Prostate gland (tissue), 2 donors: ENCODE results near the gene UBR2. TPM values are rescaled to one million over a fixed set of nuclear protein-coding genes. Genes with fewer than 3 reads are reported as not detected.
A peak's percentile ranks its signal among the peaks of the same experiment; 100 is the strongest.

Experiments used
- DNase-seq: peaks from one replicate; pipeline ENCODE4 v3.0.0-alpha.2; 2019; ENCODE audit warnings: low spot score
- H3K27ac ChIP-seq, 2 donors: fragments of 200-600 bp; sonication (generic); 2 replicates each; pipeline ENCODE4 v1.5.1; 2017 to 2019
- H3K27me3 ChIP-seq: fragments of 200-600 bp; sonication (generic); replicated peaks from 2 replicates; pipeline ENCODE4 v1.5.1; 2019; ENCODE audit not compliant: insufficient read depth
- H3K36me3 ChIP-seq, 2 donors: fragments of 200-600 bp; sonication (generic); 1 replicate in 1 of 2; 2 replicates in 1 of 2; pipeline versions ENCODE4 v1.5.1 to v1.8.1; 2017 to 2019
- H3K4me1 ChIP-seq: fragments of 200-600 bp; sonication (generic); replicated peaks from 2 replicates; pipeline ENCODE4 v1.5.1; 2019
- H3K4me3 ChIP-seq, 2 donors: fragments of 200-600 bp; sonication (generic); 2 replicates each; pipeline ENCODE4 v1.5.1; 2017 to 2019
- H3K9me3 ChIP-seq: fragments of 200-600 bp; sonication (generic); 2 replicates; pipeline ENCODE4 v1.5.1; 2017
- CTCF ChIP-seq, 4 experiments: fragments of 200-600 bp in 2 of 4; fragments of 450-650 bp in 2 of 4; sonication (generic) in 2 of 4; IDR thresholded peaks; 1 replicate in 3 of 4; 2 replicates in 1 of 4; pipeline ENCODE4 v1.5.1; 2016 to 2019; ENCODE audit warnings: antibody characterized with exemption in 4 of 4, mild to moderate bottlenecking in 2 of 4, moderate library complexity in 2 of 4
- POLR2A ChIP-seq: fragments of 450-650 bp; IDR thresholded peaks from one replicate; pipeline ENCODE4 v1.6.1; 2016; ENCODE audit warnings: antibody characterized with exemption, mild to moderate bottlenecking
- POLR2AphosphoS5 ChIP-seq: sonication (generic); formaldehyde crosslinking; IDR thresholded peaks from one replicate; pipeline ENCODE4 v1.6.1; 2017; ENCODE audit warnings: antibody characterized with exemption
- WGBS: methylation state at CpG from one replicate; pipeline ENCODE4 v1.1.5; 2018; 5-methylcytosine and 5-hydroxymethylcytosine counted together
- intact Hi-C: fragments of 100-400 bp; cut with DNase I; formaldehyde crosslinking; loops from one replicate; pipeline ENCODE4 v1.14.2; 2022
- total RNA-seq, 2 donors: library from RNA; depleted of rRNA; stranded (reverse); fragments of >200 nt; gene quantifications; one replicate each; pipeline ENCODE4 v1.1.0, GENCODE V29; 2016

Gene UBR2
- total RNA-seq, 2 donors from 2014 or later, result 24.2 to 25.6 TPM

GRCh38 chr6:42539135-42539534 lies 24.7 kb upstream of the UBR2 start:
- intact Hi-C loops, result no loop called here
- no peak for TF ChIP-seq POLR2A
- no peak for TF ChIP-seq POLR2AphosphoS5
- TF ChIP-seq CTCF (IDR thresholded peaks at IDR 0.05), result no peak
- Histone ChIP-seq H3K27ac (no peak overlapping the region), H3K4me3 (no peak overlapping the region), H3K27me3 (no peaks in the 10 kb centered on the region), H3K9me3 (no peaks in the 10 kb centered on the region), H3K4me1 (no peaks in the 10 kb centered on the region), H3K36me3 (no peaks in the 10 kb centered on the region)
- WGBS, result 63% methylated on average over 1 of the region's 1 CpG
- DNase-seq, result no peak

GRCh38 chr6:42545226-42545773 lies 18.5 kb upstream of the UBR2 start:
- Histone ChIP-seq H3K4me3 (no peak overlapping the region), H3K36me3 (no peaks in the 10 kb centered on the region), H3K9me3 (no peaks in the 10 kb centered on the region), H3K27ac (no peak overlapping the region), H3K4me1 (no peaks in the 10 kb centered on the region), H3K27me3 (no peaks in the 10 kb centered on the region)
- TF ChIP-seq CTCF (IDR thresholded peaks at IDR 0.05), result no peak
- DNase-seq, result no peak
- intact Hi-C loops, result loop anchor here (5.0 to 10.0 kb wide), 3 partner anchors 93 to 470 kb away; partner anchors contain the start of gene TRERF1
- WGBS, result 92% methylated on average over 7 of the region's 7 CpGs

- TF ChIP-seq POLR2A (no peak), POLR2AphosphoS5 (peak; percentile 13), CTCF (IDR thresholded peaks at IDR 0.05) (peak; percentile 86 to 94 (median 92))
- H3K27me3 ChIP-seq, result no peaks in the 10 kb centered on the region
- peak; percentile 63 for DNase-seq
- intact Hi-C loops, result loop anchor here (2.0 to 10.0 kb wide), 4 partner anchors 95 to 473 kb away; partner anchors contain the start of genes MRPS10 and TRERF1
- peak overlapping the region; percentile 2 to 53 for H3K27ac ChIP-seq
- no peaks in the 10 kb centered on the region for H3K9me3 ChIP-seq
- 3% methylated on average over 27 of the region's 27 CpGs for WGBS
- H3K4me3 ChIP-seq, result peak overlapping the region; percentile 10 to 34
- no peaks in the 10 kb centered on the region for H3K36me3 ChIP-seq
- no peaks in the 10 kb centered on the region for H3K4me1 ChIP-seq
Observed at GRCh38 chr6:42547407-42548329, 16.2 kb upstream of the UBR2 start.

- no peaks in the 10 kb centered on the region for H3K9me3 ChIP-seq
- H3K4me1 ChIP-seq, result no peaks in the 10 kb centered on the region
- WGBS, result 86% methylated on average over 1 of the region's 1 CpG
- TF ChIP-seq POLR2AphosphoS5 (no peak), POLR2A (no peak), CTCF (IDR thresholded peaks at IDR 0.05) (no peak)
- H3K4me3 ChIP-seq, result no peak overlapping the region
- H3K27ac ChIP-seq, result no peak overlapping the region
- no peaks in the 10 kb centered on the region for H3K27me3 ChIP-seq
- H3K36me3 ChIP-seq, result no peaks in the 10 kb centered on the region
- intact Hi-C loops, result no loop called here
- DNase-seq, result no peak
Observed at GRCh38 chr6:42550277-42550676, 13.6 kb upstream of the UBR2 start.
